ENCODE data around the gene ZBTB11.

Gene ZBTB11

GRCh38 chr3:101667331-101667730 is 9.6 kb downstream of the ZBTB11 start:
- TF ChIP-seq, protein P1, sequence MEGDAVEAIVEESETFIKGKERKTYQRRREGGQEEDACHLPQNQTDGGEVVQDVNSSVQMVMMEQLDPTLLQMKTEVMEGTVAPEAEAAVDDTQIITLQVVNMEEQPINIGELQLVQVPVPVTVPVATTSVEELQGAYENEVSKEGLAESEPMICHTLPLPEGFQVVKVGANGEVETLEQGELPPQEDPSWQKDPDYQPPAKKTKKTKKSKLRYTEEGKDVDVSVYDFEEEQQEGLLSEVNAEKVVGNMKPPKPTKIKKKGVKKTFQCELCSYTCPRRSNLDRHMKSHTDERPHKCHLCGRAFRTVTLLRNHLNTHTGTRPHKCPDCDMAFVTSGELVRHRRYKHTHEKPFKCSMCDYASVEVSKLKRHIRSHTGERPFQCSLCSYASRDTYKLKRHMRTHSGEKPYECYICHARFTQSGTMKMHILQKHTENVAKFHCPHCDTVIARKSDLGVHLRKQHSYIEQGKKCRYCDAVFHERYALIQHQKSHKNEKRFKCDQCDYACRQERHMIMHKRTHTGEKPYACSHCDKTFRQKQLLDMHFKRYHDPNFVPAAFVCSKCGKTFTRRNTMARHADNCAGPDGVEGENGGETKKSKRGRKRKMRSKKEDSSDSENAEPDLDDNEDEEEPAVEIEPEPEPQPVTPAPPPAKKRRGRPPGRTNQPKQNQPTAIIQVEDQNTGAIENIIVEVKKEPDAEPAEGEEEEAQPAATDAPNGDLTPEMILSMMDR (IDR thresholded peaks at IDR 0.05; ENCODE audit: low read depth, low read length, missing control alignments): no peak

DNA sequence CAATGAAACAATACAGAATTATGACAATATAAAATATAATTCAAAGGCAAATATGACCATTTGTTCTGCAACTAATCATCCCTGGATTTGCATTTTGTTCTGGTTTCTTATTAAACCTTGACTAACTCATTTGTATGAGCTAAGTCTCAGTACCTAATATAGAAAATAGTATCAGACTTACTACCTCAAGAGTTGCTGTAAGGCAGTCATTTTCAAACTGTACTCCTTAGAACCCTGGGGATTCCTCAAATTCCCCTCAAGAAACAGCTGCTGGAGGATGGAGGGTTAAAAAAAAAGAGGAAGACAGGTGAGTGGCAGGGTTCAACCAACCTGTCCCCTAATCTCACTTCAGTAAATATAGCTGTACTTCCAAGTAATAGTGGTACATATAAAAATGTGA is 11.1 kb downstream of the ZBTB11 start:
- TF ChIP-seq, protein P1 (IDR thresholded peaks at IDR 0.05; ENCODE audit: low read depth, low read length, missing control alignments): no peak
- no peak for DNase-seq (ENCODE audit: low read depth)
- in situ Hi-C loops (cut with HindIII; ENCODE audit: low sequenced_read_pairs): no loop called here
- H3K4me3 ChIP-seq (ENCODE audit: low read depth, low read length): no peak overlapping the region

More at GRCh38 chr3:101667331-101667730, 9.6 kb downstream of the ZBTB11 start:
- no peak overlapping the region for H3K4me3 ChIP-seq (ENCODE audit: low read depth, low read length)
- in situ Hi-C loops (cut with HindIII; ENCODE audit: low sequenced_read_pairs): no loop called here
- DNase-seq (ENCODE audit: low read depth): no peak

DNA sequence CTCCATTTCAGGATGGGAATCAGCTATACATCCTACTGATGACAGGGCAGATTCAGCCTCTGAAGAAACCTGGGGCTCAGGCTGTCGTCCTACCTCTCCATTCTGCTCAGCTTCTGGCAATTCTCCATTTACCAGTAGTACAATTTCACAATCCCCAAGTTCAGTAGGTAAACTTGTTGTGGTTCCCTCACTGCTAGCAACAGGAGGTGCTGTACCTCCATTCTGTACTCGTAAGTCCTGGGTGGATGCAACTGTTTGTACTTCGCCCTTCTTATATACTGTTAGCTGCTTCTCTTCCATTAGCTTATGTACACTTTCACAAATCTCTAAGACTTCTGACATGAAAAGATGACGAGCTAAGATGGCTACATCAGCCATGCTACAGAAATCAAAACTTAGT is 11.6 kb downstream of the ZBTB11 start:
- TF ChIP-seq, protein P1 (IDR thresholded peaks at IDR 0.05; ENCODE audit: low read depth, low read length, missing control alignments): no peak
- DNase-seq (ENCODE audit: low read depth): no peak
- in situ Hi-C loops (cut with HindIII; ENCODE audit: low sequenced_read_pairs): no loop called here
- H3K4me3 ChIP-seq (ENCODE audit: low read depth, low read length): no peak overlapping the region

- in situ Hi-C loops (cut with HindIII; ENCODE audit: low sequenced_read_pairs): no loop called here
- no peak for DNase-seq (ENCODE audit: low read depth)
- TF ChIP-seq, protein P1 (IDR thresholded peaks at IDR 0.05; ENCODE audit: low read depth, low read length, missing control alignments): no peak
- no peak overlapping the region for H3K4me3 ChIP-seq (ENCODE audit: low read depth, low read length)
These were observed 16.2 kb downstream of the ZBTB11 start for GRCh38 chr3:101660714-101661113.

- no peak for DNase-seq (ENCODE audit: low read depth)
- TF ChIP-seq, protein P1 (IDR thresholded peaks at IDR 0.05; ENCODE audit: low read depth, low read length, missing control alignments): no peak
- in situ Hi-C loops (cut with HindIII; ENCODE audit: low sequenced_read_pairs): no loop called here
- no peak overlapping the region for H3K4me3 ChIP-seq (ENCODE audit: low read depth, low read length)
These were observed 20.3 kb downstream of the ZBTB11 start for GRCh38 chr3:101656651-101657050.

- in situ Hi-C loops (cut with HindIII; ENCODE audit: low sequenced_read_pairs): no loop called here
These were observed 30.2 kb downstream of the ZBTB11 start for GRCh38 chr3:101646726-101647125.

More at GRCh38 chr3:101646726-101647125, 30.2 kb downstream of the ZBTB11 start:
- no peak overlapping the region for H3K4me3 ChIP-seq (ENCODE audit: low read depth, low read length)
- no peak for DNase-seq (ENCODE audit: low read depth)
- TF ChIP-seq, protein P1 (IDR thresholded peaks at IDR 0.05; ENCODE audit: low read depth, low read length, missing control alignments): no peak
